Fibroblast of mammary gland (primary cell): ENCODE results near the gene TFIP11.
A peak's percentile ranks its signal among the peaks of the same experiment; 100 is the strongest.

Source experiments
- DNase-seq: peaks from one replicate; pipeline ENCODE4 v3.0.0-alpha.2; 2010; ENCODE audit warnings: low read depth
- H3K4me3 ChIP-seq: 2 replicates; pipeline ENCODE4 v1.5.1; 2011; ENCODE audit warnings: low read depth, mild to moderate bottlenecking, low read length, moderate library complexity; ENCODE audit not compliant: control insufficient read depth
- TF ChIP-seq, protein P1 (sequence below): conservative IDR thresholded peaks from 2 replicates; pipeline ENCODE4 v1.5.1; 2011; ENCODE audit warnings: low read depth, low read length, inconsistent platforms; ENCODE audit not compliant: control insufficient read depth, insufficient read depth

The TFIP11 gene

DNA sequence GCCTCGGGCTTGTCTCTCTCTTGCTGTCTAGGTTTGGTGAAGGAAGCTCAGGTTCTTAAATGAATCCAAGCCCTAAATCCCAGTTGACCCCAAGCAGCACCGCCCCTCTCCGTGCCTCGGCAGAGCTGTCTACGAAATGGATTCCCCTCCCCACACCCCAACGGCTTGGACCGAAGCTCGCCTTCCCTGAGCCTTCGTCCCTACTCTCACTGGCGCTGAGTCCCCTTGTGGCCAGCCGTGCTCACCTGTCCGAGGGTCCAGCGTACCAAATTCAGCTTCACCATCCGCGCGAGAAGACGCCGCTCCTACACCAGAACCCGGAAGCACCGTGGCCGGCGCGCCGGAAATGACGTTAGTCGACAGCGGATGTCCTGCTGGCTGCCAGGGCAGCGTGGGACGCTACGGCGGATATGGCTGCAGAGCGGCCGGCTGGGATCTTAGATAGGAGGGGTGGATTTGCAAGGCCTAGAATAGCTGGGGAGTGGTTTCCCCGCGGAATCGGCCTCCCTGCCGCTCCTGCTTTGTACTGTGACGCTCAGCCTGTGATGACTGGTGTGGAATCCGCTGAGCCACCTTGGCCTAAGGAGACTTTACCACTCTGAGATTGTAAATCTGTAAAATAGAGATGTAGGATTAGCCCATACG, at the start of gene TFIP11:
TSS of gene TFIP11 (minus strand) at position 325 of the 645 bp plus-strand sequence. CDS start 2,201 bp downstream, outside the sequence.
- peak within 1 kb of the TSS; percentile 99 for H3K4me3 ChIP-seq
- TF ChIP-seq, protein P1, sequence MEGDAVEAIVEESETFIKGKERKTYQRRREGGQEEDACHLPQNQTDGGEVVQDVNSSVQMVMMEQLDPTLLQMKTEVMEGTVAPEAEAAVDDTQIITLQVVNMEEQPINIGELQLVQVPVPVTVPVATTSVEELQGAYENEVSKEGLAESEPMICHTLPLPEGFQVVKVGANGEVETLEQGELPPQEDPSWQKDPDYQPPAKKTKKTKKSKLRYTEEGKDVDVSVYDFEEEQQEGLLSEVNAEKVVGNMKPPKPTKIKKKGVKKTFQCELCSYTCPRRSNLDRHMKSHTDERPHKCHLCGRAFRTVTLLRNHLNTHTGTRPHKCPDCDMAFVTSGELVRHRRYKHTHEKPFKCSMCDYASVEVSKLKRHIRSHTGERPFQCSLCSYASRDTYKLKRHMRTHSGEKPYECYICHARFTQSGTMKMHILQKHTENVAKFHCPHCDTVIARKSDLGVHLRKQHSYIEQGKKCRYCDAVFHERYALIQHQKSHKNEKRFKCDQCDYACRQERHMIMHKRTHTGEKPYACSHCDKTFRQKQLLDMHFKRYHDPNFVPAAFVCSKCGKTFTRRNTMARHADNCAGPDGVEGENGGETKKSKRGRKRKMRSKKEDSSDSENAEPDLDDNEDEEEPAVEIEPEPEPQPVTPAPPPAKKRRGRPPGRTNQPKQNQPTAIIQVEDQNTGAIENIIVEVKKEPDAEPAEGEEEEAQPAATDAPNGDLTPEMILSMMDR, result no peak
- DNase-seq, result peak; percentile 87

- no peak for DNase-seq
- no peak overlapping the region for H3K4me3 ChIP-seq
- TF ChIP-seq, protein P1, result no peak
Observed at GRCh38 chr22:26561756-26562417, 49.6 kb upstream of the TFIP11 start.

DNA sequence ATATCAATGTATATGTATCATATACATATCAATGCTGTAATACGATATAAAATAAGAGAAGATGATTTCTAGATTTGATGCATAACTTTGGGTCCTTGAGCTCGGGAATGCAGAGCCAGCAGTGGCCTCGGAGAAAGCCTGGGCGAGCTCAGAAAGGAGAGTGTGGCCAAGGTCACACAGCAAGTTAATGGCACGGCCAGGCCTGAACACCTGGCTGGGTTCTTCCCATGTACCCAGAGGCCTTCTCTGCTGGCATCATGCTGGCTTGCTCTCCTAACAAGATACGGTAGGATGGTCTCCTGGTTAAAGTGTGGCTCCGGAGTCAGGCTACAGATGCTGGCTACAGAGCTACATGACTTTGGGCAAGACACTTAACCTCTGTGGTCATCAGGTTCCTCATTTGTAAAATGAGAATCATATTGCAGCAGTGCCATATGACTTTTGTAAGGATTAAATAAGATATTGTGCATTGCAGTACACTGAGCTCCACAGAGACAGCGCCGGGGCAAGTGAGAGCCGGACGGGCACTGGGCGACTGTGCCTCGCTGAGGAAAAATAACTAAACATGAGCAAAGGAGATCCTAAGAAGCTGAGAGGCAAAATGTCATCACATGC, 47.8 kb upstream of the TFIP11 start:
- TF ChIP-seq, protein P1, result no peak
- no peak for DNase-seq
- H3K4me3 ChIP-seq, result no peak overlapping the region

GRCh38 chr22:26558248-26558895, 46.1 kb upstream of the TFIP11 start:
- TF ChIP-seq, protein P1, result no peak
- H3K4me3 ChIP-seq, result no peak overlapping the region
- peak; percentile 26 for DNase-seq

- H3K4me3 ChIP-seq, result no peak overlapping the region
- DNase-seq, result no peak
- TF ChIP-seq, protein P1, result no peak
Observed at GRCh38 chr22:26556904-26557303, 44.6 kb upstream of the TFIP11 start.

GRCh38 chr22:26555478-26555877, 43.2 kb upstream of the TFIP11 start:
- H3K4me3 ChIP-seq, result no peak overlapping the region
- TF ChIP-seq, protein P1, result no peak
- no peak for DNase-seq
